HG02852 (cell line): ENCODE measurements around the gene MTMR8.

Experiments used
- ATAC-seq: cut with Tn5 transposase; IDR thresholded peaks from one replicate; pipeline ENCODE4 v1.9.1; 2021; ENCODE audit warnings: mild to moderate bottlenecking, moderate library complexity; ENCODE audit not compliant: unreplicated experiment

The MTMR8 gene

DNA sequence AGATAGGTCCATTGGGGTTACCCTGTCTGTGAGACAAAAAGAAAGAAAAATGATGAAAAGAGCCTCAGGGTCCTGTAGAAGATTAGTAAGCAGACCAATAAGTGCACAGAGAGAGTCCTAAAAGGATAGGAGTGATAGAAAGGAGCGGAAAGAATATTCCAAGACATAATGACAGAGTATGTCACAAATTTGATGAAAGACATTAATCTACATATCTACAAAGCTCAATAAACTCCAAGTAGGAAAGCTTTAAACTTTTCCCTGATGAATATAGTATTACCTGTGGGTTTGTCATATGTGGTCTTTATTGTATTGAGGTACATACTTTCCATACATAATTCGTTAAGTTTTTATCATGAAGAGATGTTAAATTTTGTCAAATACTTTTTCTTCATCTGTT lies 73.7 kb downstream of the MTMR8 start:
- ATAC-seq = no peak

DNA sequence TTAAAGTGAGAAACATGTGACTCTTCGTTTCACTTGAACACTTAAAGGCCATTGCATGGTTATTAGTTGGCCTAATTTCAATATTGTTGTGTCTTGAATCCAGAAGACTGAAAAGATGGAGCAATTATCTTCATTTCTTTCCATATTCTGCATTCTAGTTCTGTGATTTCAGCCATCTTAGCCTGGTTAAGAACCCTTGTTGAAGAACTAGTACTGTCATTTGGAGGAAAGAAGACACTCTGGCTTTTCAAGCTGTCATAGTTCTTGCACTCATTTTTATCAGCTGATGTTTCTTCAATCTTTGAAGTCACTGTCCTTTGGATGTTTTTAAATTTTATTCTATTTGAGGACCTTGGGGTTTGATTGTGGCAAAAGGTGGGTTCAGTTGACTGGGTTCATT lies 81.6 kb downstream of the MTMR8 start:
- no peak for ATAC-seq

DNA sequence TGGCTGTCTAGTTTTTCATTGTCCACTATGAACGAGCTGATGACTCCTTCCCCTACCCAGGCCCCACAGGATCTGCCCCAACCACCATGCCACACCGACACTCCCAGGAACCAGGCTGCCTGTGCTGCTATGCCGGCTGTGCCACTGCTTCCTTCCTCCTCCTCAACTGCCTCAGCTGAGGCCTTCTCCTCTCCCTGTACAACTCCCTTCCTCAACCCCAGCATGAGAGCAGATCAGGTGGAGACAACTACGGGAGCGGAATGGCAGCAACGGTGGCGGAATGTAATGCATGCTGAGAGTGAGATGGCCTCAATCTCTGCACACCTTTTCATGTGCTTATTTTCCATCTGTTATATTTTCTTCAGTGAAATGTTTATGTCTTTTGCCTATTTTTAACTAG lies 88.5 kb downstream of the MTMR8 start:
- ATAC-seq = no peak

GRCh38 chrX:64291123-64291522 lies 104.1 kb downstream of the MTMR8 start:
- no peak for ATAC-seq

GRCh38 chrX:64265265-64265664 lies 130.0 kb downstream of the MTMR8 start:
- ATAC-seq = no peak

- no peak for ATAC-seq
Observed at GRCh38 chrX:64230123-64230970, 164.9 kb downstream of the MTMR8 start, which contains the start of gene ASB12. Gene ASB12, minus strand, starts transcription at chrX:64230607. Its CDS starts 4,957 bp downstream, at chrX:64225650.

DNA sequence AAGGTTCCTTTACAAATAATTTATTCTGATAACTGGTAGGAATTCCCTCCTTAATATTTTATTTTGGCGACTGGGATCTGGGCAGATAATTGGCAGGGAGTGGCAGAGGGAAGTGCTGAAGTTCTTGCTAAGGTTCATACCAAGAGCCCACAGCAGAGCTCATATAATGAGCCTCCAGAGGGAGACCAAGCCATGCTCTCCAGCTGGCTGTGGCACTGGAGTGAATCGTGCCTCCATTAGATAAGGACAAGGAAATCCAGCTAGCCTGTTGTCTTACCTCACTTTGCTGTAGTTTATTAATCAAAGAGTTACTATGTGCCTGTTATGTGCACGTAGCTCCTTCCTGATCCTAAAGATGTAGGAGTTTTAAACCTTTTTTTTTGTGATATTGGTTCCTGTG lies 166.1 kb downstream of the MTMR8 start:
- ATAC-seq = no peak
